Measurements from ENCODE around the gene FOXP1.

Gene FOXP1

DNA sequence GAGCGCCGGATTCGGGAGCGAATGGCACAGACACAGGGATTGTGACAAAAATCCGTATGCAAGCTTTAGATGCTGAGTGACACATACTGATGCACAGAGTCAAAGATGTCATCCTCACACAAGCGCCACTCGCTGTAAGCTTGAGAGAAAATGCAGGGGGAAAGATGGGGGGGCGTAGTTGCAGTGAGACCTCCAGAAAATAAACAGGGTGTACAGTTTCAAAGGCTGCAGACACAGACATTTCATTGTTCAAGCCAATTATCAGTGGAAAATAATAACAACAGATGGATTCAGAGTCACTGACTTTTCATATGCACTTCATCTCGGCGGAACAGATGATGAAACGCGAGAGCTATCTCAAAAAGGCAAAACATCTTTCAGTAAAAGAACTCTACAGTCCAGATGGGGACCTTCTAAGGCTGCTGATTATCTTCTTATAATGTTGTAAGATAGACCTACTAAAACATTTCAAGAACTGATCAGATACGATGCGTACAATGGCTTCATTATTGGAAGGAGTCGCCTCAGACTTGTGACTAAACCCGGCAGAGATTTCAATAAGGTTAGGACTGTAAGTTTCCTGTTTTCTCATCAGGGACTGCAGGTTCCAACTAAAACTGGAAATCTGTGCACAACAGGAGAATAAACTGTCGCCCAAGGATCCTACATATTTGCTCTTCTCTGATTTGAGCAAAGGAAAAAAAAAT is 275.4 kb downstream of the FOXP1 start:
- DNase-seq (ENCODE audit: low read depth): no peak

DNA sequence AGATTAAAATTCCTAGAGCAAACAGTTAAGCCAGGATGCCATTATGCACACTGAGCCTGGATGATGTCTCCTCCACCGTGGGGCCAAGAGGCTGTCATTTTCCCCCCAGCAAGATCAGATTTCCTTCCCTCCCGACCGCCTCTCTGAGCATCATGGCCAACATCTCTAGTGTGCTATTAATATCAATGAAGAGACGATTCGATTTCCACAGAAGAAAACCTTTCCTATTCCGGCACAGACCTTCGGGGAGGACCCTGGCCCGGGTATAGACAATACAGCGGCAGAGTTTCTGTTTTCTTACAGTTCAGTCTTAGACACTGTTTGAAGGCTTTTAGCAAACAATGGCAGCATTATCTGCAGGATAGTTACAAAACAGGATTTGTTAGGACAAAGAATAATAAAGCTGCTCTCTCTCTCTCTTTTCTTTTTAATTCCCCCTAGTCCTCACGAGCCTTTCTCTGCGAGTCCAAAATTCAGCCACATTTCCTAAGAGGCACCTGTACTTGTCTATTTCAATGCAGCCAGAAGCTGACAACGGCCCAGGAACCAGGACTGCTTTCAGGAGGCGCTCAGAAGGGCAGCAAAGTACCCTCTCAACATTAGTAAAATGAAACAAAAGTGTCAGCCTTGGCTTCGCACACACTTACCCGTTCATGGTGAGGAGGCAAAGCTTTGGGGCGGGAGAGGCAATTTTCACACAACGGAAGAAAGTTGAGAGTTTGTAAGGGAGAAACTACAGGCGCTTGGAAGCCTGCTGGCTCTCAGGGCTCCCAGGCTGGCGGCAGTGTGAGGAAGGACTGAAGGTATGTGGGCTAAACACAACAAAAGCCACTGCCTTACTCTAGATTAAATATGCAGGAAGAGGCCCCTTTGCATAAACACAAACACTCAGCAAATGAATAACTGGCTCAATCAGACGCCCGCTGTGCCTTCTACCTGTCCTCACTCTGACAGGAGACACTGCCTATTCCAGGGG is 278.0 kb downstream of the FOXP1 start:
- DNase-seq (ENCODE audit: low read depth): no peak

DNA sequence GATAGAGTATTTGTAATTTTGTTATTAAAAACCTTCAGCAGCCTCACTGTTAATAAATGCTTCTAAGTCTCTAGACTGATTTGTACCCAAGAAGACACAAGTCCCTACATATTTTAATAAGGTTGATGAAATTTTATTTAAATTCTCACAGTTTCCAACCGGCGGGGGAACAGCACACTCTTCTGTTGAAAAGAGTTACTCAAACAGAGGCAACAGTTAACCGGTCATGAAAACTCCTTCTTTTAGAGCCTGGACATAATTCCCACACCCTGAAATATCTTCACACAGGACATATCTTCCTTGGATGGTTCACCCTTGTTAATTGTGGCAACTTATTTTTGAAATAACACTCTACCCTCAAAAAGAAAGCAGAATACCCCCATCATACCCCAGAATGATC is 278.8 kb downstream of the FOXP1 start:
- DNase-seq (ENCODE audit: low read depth): no peak

DNA sequence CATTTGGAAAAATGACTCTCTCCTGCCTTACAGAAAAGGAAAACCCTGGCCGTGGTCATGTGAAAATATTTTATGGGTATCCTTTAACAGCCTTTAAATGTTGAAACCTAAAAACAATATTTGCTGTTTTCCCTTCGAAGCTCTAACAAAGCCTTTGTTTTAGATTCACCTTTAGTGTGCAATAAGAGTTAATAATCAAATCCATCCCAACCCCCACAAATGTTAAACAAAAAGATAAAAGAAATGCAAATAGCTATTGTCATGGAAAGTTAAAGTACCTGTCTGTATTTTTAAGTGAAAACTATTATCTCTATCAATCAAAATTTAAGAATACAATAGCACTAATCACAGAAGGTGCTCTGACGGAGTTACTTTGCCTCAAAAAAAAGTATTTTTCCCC is 279.3 kb downstream of the FOXP1 start:
- DNase-seq (ENCODE audit: low read depth): no peak

DNA sequence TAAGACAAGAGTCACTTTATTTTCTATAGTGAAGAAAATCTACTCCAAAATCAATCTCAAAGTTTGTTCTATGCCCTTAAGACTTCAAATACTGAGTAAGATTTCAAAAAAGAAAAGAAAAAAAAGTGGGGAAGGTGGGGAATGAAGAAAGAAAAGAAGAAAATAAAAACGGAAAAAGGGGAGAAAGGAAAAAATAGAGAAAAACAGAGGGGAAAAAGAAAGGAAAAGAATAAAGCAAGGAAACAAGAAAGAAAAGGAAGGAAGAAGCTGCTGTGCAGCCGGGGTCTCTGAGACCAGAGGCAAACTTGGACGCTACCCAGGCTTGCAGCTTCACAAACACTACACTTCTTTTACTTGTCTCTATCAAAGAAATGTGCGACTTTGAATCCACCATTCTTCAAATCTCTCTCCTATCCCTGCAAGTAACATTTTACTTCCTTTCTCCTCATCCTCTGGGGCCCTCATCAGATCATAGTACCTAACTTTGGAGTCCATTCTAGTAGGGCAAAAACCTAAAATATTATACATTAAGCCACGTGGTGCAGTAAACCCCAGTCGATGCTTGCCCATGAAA is 279.8 kb downstream of the FOXP1 start:
- no peak for DNase-seq (ENCODE audit: low read depth)

DNA sequence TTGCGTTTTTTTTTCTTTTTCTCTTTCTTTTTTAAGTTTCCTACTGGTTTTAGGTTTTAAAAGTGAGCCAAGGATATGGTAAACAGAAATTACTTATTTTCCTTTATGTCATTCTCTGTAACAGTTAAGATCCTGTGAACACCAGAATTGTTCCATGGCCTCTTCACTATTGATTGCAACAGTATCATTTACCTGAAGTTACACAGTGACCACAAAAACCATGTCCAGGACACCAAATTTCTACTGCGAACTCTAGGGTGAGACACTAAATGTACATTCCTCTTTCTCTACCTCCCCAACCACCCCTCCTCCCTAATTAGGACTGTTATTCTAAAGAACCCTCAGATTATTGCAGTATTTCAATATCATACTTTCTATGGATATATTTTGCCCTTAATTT is 280.9 kb downstream of the FOXP1 start:
- DNase-seq (ENCODE audit: low read depth): no peak

DNA sequence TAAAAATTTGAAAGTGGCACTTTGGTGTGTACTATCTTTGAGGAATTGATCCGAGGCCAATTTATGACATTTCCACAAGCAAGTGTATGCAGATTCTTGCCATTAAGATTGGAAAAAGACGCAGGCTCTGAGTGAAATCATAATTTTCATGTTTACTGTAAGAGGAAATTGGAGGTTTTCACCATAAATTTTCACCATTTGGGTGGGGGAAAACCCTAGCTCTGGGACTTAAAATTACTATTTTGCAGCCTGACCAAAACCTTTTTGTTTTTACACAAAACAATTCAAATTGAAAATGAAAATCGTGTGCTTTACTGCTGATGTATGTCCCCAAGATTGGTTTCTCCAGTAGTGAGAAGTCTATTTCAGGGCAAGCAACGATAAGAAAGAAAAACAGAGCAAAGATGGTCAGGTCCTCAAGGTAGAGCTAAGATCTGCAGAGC is 282.6 kb downstream of the FOXP1 start:
- DNase-seq (ENCODE audit: low read depth): no peak

DNA sequence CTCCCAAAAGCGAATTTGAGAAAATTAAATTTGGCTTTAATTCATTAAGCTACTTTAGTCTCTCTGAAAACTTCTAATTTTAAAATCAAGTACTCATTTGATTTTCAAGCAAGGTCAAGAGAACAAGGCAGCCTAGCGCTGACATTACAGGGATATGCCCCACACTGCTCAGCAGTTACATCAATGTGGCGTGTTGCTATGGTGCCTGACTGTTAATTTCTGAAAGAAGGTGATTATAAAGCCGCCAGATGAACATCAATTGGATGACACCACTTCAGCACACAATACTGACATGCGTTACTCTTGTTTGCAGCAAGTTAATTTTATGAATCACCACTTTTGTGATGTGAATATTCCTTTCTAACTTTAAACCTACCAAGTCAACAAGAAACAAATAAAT is 284.4 kb downstream of the FOXP1 start:
- DNase-seq (ENCODE audit: low read depth): no peak

DNA sequence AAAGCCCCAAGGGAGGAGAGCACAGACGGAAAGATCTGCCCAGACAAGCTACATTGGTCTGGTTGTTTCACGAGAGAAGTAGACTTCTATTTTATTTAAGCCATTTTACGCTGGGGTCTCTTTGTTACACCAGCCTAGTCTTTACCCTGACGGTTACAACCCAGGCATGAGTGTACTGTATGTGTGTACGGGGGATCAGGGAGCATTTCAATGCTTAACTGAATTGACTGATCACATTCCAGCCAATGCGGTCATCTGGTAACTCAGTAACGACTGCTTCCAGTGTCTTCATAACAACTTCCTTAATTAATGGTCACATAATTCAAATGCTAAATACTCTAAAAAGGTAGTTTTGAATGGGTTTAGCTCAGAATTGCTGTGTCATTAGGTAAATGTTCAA is 288.6 kb downstream of the FOXP1 start:
- no peak for DNase-seq (ENCODE audit: low read depth)

DNA sequence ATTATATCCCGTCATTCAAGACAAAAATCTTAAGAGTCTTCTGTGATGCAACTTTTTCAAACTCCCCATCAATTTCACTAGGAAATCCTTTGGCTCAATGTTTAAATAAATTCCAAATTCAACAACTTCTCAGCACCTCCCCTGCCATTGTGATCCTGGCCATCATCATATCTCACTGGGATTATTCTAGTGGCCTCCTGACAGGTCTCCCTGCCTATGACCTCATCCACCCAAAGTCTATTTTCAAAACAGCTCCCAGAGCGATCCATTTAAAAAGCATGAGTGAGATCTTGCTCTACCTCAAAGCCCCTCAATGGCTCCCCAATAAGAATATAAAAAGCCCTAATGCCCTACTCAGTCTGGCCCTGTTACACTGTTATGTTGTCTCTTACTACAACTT is 293.2 kb downstream of the FOXP1 start:
- no peak for DNase-seq (ENCODE audit: low read depth)

DNA sequence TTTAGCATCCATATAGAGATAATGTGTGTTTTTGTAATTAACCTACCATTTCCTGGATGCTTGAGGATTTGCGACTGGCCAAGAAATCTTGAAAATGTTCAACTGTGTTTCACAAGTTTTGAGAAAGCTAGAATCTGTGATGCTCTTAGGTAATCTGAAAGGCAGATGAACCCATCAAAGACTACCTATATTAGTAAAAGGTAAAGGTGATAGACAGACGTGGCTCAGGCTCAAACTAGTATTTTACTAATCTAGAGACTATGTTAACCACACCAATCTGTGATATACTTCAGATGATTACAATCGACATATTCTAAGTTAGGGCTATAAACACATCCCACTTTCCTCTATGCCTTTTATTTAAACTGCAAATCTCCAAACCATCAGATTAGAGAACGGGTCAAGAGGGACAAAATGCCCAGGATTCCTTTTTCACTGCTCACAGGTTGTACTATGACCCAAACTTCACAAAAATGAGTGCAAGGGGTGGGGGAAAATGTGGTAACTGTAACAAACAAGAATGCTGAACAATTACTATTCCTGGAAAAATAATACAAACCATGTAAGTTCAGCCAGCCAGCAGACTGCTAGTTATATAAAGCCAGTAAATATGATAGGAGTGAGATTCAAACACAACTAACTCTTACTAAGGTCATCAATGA is 295.1 kb downstream of the FOXP1 start:
- DNase-seq (ENCODE audit: low read depth): peak; percentile 53

DNA sequence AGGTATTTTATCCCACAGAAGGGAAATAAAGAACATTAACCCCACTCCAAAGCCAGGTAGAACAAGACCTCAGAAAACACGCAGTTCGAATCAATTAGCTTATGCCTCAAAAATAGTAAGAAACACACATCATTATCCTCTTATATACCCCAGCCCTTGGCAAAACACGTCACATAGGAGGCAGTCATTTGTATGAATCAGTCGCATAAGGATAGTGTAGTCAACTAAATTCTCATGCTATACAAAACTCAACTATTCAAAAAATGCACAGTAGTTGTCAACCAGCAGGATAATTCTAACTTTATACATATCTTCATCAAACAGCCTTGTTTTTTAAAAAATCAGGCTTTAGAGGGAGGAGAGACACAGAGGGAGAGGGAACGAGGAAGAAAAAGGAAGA is 298.4 kb downstream of the FOXP1 start:
- DNase-seq (ENCODE audit: low read depth): no peak

DNA sequence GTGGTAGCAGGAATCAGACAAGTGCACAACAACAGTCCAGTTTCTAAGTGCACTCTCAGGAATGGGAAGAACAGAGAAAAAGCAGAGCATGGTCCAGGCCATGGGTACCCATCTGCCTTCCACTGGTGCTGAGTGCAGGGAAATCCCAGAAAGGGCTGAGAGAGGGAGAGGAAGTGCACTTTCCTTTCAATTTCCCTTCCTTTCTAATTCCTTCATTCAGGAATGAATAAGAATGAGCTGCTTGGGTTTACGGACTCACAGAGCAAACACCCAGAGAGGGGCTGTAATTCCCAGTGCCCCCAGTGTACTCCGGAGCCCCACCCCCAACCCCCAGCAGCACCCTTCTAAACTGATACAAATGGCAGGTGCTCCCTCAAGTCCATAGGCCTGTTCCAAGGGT is 300.6 kb downstream of the FOXP1 start:
- no peak for DNase-seq (ENCODE audit: low read depth)

DNA sequence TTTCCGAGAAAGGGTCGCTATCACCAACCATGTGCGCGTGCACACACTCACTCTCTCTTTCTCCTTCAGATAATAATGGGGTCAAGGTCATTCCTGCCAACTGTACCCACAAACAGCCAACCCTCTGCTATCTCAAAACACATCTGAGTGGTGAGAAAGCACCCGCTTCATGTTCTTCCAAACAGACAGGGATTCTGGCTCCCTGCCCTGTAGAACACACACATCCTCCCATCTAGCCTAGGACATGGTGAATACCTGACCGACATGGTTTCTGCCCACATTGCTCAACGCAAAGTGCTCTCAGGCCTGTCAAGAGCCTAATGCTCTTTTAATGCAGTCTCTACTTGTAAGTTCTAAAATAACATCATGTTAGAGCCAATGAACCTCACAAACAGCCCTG is 302.2 kb downstream of the FOXP1 start:
- DNase-seq (ENCODE audit: low read depth): no peak

DNA sequence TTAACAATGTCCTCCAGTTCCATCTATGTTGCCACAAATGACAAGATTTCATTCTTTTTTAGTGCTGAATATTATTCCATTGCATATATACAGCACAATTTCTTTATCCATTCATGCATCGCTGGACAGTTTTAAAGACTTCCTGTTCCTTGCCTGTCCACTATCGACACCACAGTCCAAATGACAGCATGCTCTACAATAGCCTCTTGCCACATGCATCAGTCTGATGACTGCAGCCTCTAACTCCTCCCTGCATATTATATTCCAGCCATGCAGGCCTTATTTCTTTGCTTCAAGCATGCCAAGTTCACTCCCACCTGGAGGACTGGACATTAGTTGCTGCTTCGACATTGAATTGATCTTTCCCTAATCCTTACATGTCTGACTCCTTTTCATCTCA is 306.2 kb downstream of the FOXP1 start:
- DNase-seq (ENCODE audit: low read depth): no peak

DNA sequence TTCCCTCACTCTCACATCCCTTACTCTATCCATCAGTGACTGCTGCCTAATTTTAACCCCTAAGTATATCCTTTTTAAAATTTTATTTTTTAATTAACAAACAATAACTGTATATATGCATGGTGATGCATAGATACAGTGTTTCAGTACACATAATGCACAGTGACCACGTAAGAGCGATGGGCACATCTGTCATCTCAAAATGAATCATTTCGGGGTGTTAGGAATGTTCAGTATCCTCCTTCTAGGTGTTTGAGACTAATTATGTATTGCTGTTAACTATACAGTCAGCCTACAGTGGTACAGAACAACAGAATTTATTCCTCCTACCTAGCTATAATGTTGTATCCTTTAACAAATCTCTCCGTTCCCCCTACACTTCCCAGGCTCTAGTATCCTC is 307.0 kb downstream of the FOXP1 start:
- no peak for DNase-seq (ENCODE audit: low read depth)

DNA sequence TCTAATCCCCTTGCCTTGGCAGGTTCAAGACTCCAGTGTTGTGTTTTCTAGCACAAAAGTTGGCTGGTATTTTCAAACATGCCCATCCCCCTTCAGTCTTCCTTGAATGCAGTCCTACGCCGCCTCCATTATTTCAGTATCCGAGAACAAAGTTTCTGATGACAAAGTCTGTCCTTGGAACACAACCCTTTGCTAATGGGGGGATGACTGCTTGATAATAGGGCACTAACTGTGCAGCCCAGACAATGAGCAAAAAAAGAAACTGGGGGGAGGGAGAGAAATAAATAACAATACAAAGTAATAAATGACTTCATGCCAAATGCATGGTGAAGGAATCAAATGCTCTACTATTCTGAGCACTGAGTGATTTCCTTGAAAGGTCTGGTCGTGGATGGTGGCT is 310.1 kb downstream of the FOXP1 start:
- DNase-seq (ENCODE audit: low read depth): no peak

DNA sequence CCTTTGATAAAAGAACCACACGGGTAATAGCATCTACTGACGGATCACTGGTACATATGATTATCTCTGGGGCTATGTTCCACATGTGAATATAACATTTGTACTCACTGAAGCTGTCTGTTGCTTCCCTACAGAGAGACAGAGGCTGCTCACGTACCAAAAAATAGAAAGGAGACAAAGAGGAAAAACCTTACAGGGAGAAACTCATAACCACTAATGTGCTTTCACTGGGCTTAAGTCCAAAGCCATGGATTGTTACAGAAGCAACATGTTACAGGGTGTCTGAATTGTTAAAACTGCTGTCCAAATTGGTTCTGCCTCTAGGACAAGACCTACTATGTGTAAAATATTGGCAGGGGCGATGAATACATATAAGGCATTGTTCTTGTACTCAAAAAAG is 311.9 kb downstream of the FOXP1 start:
- DNase-seq (ENCODE audit: low read depth): no peak

DNA sequence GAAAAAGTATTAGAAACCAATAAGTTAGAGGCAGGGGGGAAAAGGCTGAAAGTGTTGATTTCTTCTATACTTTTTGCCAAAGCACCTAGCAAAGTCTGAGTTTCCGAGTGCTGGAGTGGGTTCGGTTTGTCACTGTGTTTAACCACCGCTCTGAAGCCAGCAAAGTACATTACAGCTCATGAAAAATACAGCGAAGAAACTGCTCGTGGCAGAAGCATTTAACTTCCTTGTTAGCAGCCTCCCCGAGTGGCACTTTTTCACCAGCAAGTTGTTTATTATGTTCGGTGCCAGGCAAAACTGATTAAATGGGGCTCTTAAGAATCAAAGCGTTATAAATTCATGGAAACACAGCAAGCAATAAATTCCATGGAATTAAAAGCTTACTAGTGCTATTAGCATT is 313.6 kb downstream of the FOXP1 start:
- no peak for DNase-seq (ENCODE audit: low read depth)

DNA sequence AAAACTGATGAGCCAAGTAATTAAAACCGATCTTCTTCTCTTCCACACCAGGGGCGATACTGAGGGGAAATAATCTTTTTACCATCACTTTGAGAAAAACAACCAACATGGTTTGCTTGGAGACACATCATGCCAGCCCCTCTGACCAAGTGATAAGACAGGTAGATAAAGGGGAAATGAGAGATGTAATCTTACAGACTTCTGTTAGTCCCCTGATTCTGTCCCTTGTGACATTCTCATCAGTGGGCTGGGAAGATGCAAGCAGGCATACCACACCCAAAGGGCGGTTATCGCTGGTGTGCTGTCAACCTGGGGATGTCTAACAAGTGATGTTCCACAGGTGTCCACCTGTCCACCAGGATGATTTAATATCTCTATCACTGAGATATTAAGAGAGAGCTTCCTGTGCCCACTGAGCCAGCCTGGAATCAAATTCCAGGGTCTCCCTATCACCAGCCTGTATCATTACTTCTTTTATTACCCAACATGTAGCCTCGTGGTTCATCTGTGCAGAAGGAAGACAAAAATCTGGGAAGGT is 315.0 kb downstream of the FOXP1 start:
- DNase-seq (ENCODE audit: low read depth): no peak

DNA sequence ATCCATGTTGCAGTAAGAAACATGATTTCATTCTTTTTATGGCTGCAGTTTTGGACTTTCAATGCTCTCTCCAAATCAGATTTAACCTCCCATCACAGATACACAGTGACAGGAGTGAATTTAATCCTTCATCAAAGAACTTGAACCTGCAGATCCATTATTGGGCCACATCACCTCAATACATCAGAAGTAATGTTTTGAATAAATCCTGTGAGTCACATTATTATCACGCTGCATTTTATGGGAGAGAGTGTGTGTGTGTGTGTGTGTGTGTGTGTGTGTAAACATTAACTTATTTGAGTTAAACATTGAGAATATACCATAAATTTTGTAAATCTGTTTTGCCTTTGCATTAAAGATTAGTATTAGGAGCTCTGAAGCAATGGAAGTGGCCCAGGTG is 316.7 kb downstream of the FOXP1 start:
- no peak for DNase-seq (ENCODE audit: low read depth)

DNA sequence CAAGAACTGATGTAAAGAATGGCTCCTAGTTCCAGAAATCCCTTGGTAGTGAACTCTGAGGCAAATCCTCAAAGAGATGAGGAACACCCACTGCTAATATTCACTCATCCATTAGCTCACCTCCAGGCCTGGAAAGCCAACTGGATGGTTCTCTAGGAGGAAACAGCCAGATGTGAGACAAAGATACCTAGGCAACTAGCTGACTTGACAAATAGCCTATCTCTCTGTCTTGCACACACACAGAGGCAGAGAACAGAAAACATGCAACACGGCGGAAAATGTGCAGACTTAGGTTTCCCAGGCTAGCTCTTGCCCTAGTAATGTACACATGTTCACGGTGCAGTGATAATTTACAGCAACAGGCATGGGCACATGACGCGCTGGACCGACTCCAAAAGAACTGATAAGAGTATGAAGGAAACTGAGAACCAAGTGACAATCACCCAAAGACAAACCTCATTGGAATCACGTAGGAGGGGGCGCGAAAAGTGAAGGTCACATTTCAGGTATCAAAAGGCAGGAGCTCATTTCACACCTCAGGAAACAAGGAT is 318.1 kb downstream of the FOXP1 start:
- no peak for DNase-seq (ENCODE audit: low read depth)

All from non-pigmented ciliary epithelial cell (primary cell).